Spleen (tissue), 11 donors: ENCODE results near the gene PDLIM4. TPM values are rescaled to one million over a fixed set of nuclear protein-coding genes. Genes with fewer than 3 reads are reported as not detected.

Experiments
- DNase-seq: peaks from one replicate; pipeline ENCODE4 v3.0.0-alpha.2; 2020
- H3K27ac ChIP-seq, 8 donors: fragments of 200-600 bp; sonication (generic) in 7 of 8; 1 replicate in 4 of 8; 2 replicates in 4 of 8; pipeline versions ENCODE4 v1.5.0 to v1.8.0; 2016 to 2021; ENCODE audit warnings: inconsistent platforms in 4 of 8, mild to moderate bottlenecking in 4 of 8, moderate library complexity in 1 of 8
- H3K27me3 ChIP-seq, 7 donors: fragments of 200-600 bp; sonication (generic) in 6 of 7; replicated peaks in 1 of 7; 1 replicate in 4 of 7; 2 replicates in 3 of 7; pipeline versions ENCODE4 v1.5.0 to v1.8.0; 2016 to 2021; ENCODE audit warnings: inconsistent platforms in 3 of 7, mild to moderate bottlenecking in 1 of 7
- H3K36me3 ChIP-seq, 6 donors: fragments of 200-600 bp; sonication (generic) in 5 of 6; 1 replicate in 4 of 6; 2 replicates in 2 of 6; pipeline versions ENCODE4 v1.5.0 to v1.8.0; 2016 to 2021; ENCODE audit warnings: inconsistent platforms in 2 of 6
- H3K4me1 ChIP-seq, 6 donors: fragments of 200-600 bp; sonication (generic) in 5 of 6; 1 replicate in 3 of 6; 2 replicates in 3 of 6; pipeline versions ENCODE4 v1.5.0 to v1.8.0; 2016 to 2021; ENCODE audit warnings: inconsistent platforms in 3 of 6
- H3K4me3 ChIP-seq, 8 donors: fragments of 200-600 bp; sonication (generic) in 7 of 8; 1 replicate in 4 of 8; 2 replicates in 4 of 8; pipeline versions ENCODE4 v1.5.0 to v1.8.0; 2016 to 2021; ENCODE audit warnings: inconsistent platforms in 4 of 8, mild to moderate bottlenecking in 4 of 8, moderate library complexity in 2 of 8
- H3K9me3 ChIP-seq, 8 donors: fragments of 200-600 bp; sonication (generic) in 7 of 8; 1 replicate in 4 of 8; 2 replicates in 4 of 8; pipeline versions ENCODE4 v1.5.0 to v1.8.0; 2016 to 2021; ENCODE audit warnings: inconsistent platforms in 4 of 8
- POLR2A ChIP-seq, 3 donors: fragments of 450-650 bp; IDR thresholded peaks; one replicate each; pipeline ENCODE4 v1.5.1; 2017; ENCODE audit warnings: antibody characterized with exemption in 3 of 3, mild to moderate bottlenecking in 1 of 3
- POLR2AphosphoS5 ChIP-seq, 3 donors: sonication (generic); formaldehyde crosslinking; IDR thresholded peaks; one replicate each; pipeline ENCODE4 v1.5.1; 2017; ENCODE audit warnings: antibody characterized with exemption in 3 of 3
- WGBS, 5 donors: extraction: QIAGEN DNeasy Blood & Tissue Kit in 3 of 5; methylation state at CpG; one replicate each; pipeline versions ENCODE4 v1.1.5 to v1.1.7; 2013 to 2018; 5-methylcytosine and 5-hydroxymethylcytosine counted together
- intact Hi-C: fragments of 100-400 bp; cut with DNase I; formaldehyde crosslinking; loops from one replicate; pipeline ENCODE4 v1.15.0; 2023; ENCODE audit warnings: low total_unique reads
- polyA plus RNA-seq, 3 donors: library from polyadenylated mRNA; stranded (reverse); fragments of 200-250 nt; gene quantifications; one replicate each; pipeline ENCODE4 v1.2.1, GENCODE V29; 2013
- total RNA-seq, 7 donors: library from RNA; depleted of rRNA in 3 of 7; stranded (reverse); fragments of >200 nt in 3 of 7; fragmentation: NEBNext Ultra II Directional in 4 of 7; extraction: Animal tissue kit (Norgen Biotek cat#: 25700) in 4 of 7; gene quantifications; one replicate each; pipeline versions ENCODE4 v1.1.0 to v1.2.1, GENCODE V29; 2016 to 2021
- TF ChIP-seq, protein P1 (sequence below), 11 experiments: fragments of 200-600 bp in 7 of 11; fragments of 450-650 bp in 4 of 11; sonication (generic) in 4 of 11; IDR thresholded peaks in 8 of 11; conservative IDR thresholded peaks in 3 of 11; 1 replicate in 7 of 11; 2 replicates in 4 of 11; pipeline versions ENCODE4 v1.4.0 to v1.8.0; 2016 to 2021; ENCODE audit warnings: antibody characterized with exemption in 11 of 11, inconsistent platforms in 4 of 11, mild to moderate bottlenecking in 1 of 11
- donor health status: healthy with polysubstance abuse.
- donor health status: DM: no; HTN: no; CAD: no; lungs with moderate emphysema.
- donor health status: DM: no; HTN: no; CAD: no.
- donor health status: Bipolar disorder and iron deficiency.
- donor health status: healthy.
- donor health status: DM: no; HTN: no; CAD: no.
- donor health status: DM: yes; HTN: yes; CAD: no.

The PDLIM4 gene
- total and polyA plus RNA-seq, 10 donors, result 3.5 to 17.4 (median 9.0) TPM

- DNase-seq, result peak; percentile 30
- Histone ChIP-seq H3K27ac (no peak overlapping the region), H3K27me3 (no peaks in the 10 kb centered on the region), H3K9me3 (no peaks in the 10 kb centered on the region), H3K4me1 (peaks cover 0 to 19% (median 7%) of the 10 kb centered on the region in 6 donors), H3K36me3 (peaks cover 0 to 19% (median 0%) of the 10 kb centered on the region in 6 donors), H3K4me3 (no peak overlapping the region)
- intact Hi-C loops, result no loop called here
- TF ChIP-seq POLR2A (IDR thresholded peaks at IDR 0.05) (no peak), POLR2AphosphoS5 (IDR thresholded peaks at IDR 0.05) (no peak)
- TF ChIP-seq, protein P1, sequence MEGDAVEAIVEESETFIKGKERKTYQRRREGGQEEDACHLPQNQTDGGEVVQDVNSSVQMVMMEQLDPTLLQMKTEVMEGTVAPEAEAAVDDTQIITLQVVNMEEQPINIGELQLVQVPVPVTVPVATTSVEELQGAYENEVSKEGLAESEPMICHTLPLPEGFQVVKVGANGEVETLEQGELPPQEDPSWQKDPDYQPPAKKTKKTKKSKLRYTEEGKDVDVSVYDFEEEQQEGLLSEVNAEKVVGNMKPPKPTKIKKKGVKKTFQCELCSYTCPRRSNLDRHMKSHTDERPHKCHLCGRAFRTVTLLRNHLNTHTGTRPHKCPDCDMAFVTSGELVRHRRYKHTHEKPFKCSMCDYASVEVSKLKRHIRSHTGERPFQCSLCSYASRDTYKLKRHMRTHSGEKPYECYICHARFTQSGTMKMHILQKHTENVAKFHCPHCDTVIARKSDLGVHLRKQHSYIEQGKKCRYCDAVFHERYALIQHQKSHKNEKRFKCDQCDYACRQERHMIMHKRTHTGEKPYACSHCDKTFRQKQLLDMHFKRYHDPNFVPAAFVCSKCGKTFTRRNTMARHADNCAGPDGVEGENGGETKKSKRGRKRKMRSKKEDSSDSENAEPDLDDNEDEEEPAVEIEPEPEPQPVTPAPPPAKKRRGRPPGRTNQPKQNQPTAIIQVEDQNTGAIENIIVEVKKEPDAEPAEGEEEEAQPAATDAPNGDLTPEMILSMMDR (IDR thresholded peaks at IDR 0.05 in 8 of 11, conservative IDR thresholded peaks at IDR 0.05 in 3 of 11), result no peak
- WGBS, 5 donors, result 73 to 100% (median 90%) methylated on average over 1 of the region's 1 CpG
These were observed 37.5 kb upstream of the PDLIM4 start for GRCh38 chr5:132219981-132220380.

DNA sequence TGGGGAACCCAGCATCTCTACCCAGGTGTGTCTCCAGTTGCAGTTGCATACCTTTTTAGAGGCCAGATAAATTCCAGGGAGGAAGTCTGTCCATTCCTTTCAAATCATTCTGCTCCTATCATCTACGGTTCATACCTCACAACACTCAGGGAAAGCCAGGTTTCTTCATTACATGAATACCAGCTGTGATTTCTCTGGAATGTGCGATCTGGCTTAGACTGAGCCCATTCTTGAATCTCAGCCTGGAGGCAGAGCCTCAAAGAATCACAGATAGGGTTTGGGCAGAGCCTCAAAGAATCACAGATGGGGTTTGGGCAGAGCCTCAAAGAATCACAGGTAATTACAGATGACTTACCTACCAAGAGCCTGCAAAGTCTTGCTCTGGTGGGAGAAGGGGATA lies 37.0 kb upstream of the PDLIM4 start:
- Histone ChIP-seq H3K9me3 (no peaks in the 10 kb centered on the region), H3K27me3 (no peaks in the 10 kb centered on the region), H3K4me1 (peaks cover 0 to 21% (median 9%) of the 10 kb centered on the region in 6 donors), H3K4me3 (no peak overlapping the region), H3K27ac (no peak overlapping the region), H3K36me3 (peaks cover 0 to 19% (median 0%) of the 10 kb centered on the region in 6 donors)
- intact Hi-C loops, result no loop called here
- 86 to 95% (median 90%) methylated on average over 2 of the region's 2 CpGs for WGBS, 5 donors
- no peak for DNase-seq
- TF ChIP-seq POLR2AphosphoS5 (IDR thresholded peaks at IDR 0.05) (no peak), POLR2A (IDR thresholded peaks at IDR 0.05) (no peak)
- TF ChIP-seq, protein P1 (IDR thresholded peaks at IDR 0.05 in 8 of 11, conservative IDR thresholded peaks at IDR 0.05 in 3 of 11), result no peak

DNA sequence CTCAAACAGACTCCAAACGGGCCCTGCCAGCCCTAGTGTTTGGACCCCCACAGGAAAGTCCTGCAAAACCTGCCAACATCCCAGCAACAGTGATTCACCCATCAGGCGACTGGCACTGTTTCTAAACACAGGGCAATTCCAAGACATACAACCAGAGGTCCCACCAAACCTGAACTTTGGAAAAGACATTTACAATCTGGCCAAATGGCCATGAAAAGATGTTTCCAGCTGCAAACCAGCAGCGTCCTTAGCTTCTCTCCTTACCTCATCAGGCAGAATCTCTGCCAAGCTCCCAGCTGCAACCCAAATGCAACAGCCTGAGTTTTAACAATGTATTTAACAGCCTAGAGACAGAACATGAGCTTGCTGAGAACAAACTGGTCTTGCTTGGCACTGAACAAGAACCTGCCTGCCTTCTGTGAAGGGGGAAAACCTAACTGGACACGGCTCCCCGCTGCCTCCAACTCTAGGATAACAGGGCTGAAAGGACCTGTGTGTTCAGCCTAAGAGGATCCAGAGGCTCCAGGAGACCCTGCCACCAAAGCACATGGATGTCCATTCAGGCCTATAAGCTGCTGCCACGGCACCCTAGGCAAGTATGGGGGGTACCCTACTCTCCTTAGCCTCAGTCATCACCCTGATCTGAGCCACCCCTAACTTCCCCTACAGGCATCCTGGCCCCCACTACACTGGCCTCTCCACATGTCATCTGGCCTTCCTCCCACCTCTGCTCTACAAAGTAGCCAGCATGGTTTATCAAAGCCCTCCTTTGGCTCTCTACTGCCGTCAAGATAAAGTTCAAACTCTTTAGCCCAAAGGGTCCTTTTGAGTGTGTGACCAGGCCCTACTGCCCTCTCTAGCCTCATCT lies 35.5 kb upstream of the PDLIM4 start:
- H3K4me1 ChIP-seq, result peaks cover 4 to 36% (median 14%) of the 10 kb centered on the region in 6 donors
- no peak for TF ChIP-seq POLR2AphosphoS5 (IDR thresholded peaks at IDR 0.05)
- TF ChIP-seq, protein P1 (IDR thresholded peaks at IDR 0.05 in 8 of 11, conservative IDR thresholded peaks at IDR 0.05 in 3 of 11), result no peak
- no peak for TF ChIP-seq POLR2A (IDR thresholded peaks at IDR 0.05)
- H3K9me3 ChIP-seq, result no peaks in the 10 kb centered on the region
- peaks cover 0 to 17% (median 0%) of the 10 kb centered on the region in 6 donors for H3K36me3 ChIP-seq
- no peak overlapping the region for H3K4me3 ChIP-seq
- intact Hi-C loops, result no loop called here
- H3K27ac ChIP-seq, result no peak overlapping the region
- 74 to 89% (median 86%) methylated on average over 7 of the region's 7 CpGs for WGBS, 5 donors
- peak; percentile 41 for DNase-seq
- H3K27me3 ChIP-seq, result peaks cover 0 to 8% (median 0%) of the 10 kb centered on the region in 7 donors

DNA sequence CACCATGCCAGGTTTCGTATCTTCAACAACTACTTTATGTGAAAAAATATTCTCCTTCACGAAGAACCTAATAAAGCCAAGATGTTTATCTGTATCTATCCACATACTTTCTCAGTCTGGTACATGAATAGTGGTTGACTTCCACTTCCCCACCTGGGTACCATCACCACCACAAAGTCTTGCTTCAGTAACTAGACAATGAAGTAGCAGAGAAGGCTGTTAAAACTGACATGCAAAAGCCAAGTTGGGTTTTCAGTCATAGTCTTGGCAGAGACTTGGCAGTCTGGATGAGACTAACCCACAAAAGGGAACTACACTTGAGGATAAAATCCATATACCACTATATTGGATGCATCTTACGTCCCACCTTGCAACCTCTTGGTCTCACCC lies 34.9 kb upstream of the PDLIM4 start:
- intact Hi-C loops, result no loop called here
- H3K4me1 ChIP-seq, result peaks cover 4 to 42% (median 19%) of the 10 kb centered on the region in 6 donors
- 64 to 80% (median 77%) methylated on average over 3 of the region's 3 CpGs for WGBS, 5 donors
- H3K36me3 ChIP-seq, result peaks cover 0 to 11% (median 0%) of the 10 kb centered on the region in 6 donors
- H3K4me3 ChIP-seq, result no peak overlapping the region
- H3K27me3 ChIP-seq, result peaks cover 0 to 14% (median 4%) of the 10 kb centered on the region in 7 donors
- peak; percentile 12 for DNase-seq
- H3K27ac ChIP-seq, result no peak overlapping the region
- TF ChIP-seq POLR2A (IDR thresholded peaks at IDR 0.05) (no peak), POLR2AphosphoS5 (IDR thresholded peaks at IDR 0.05) (no peak)
- TF ChIP-seq, protein P1 (IDR thresholded peaks at IDR 0.05 in 8 of 11, conservative IDR thresholded peaks at IDR 0.05 in 3 of 11), result no peak
- H3K9me3 ChIP-seq, result no peaks in the 10 kb centered on the region
